Natural killer cell (primary cell): ENCODE data around the gene FAR1. TPM values are rescaled to one million over a fixed set of nuclear protein-coding genes. Genes with fewer than 3 reads are reported as not detected.

Source experiments
- ATAC-seq, 3 donors: fragments of 150-1000 bp in 2 of 3; fragments of 200-7000 bp in 1 of 3; cut with Tn5 transposase; 1 replicate in 1 of 3; 2 replicates in 2 of 3; pipeline ENCODE4 v1.10.0; 2021; ENCODE audit warnings: mild to moderate bottlenecking in 2 of 3, moderate library complexity in 2 of 3
- DNase-seq, 2 donors: peaks; one replicate each; pipeline versions ENCODE4 v3.0.0 to v3.0.0-alpha.2; 2013 to 2021; ENCODE audit warnings: mixed read lengths in 1 of 2
- H3K27ac ChIP-seq: one replicate; pipeline ENCODE4 v1.5.1; 2013; ENCODE audit warnings: mild to moderate bottlenecking, low read length
- H3K27me3 ChIP-seq: one replicate; pipeline ENCODE4 v1.6.1; 2013; ENCODE audit warnings: low read length; ENCODE audit not compliant: control insufficient read depth, insufficient read depth
- H3K36me3 ChIP-seq: one replicate; pipeline ENCODE4 v1.6.1; 2013; ENCODE audit warnings: low read length; ENCODE audit not compliant: control insufficient read depth, insufficient read depth
- H3K4me1 ChIP-seq: one replicate; pipeline ENCODE4 v1.6.1; 2013; ENCODE audit warnings: low read length; ENCODE audit not compliant: control insufficient read depth, insufficient read depth
- H3K4me3 ChIP-seq: one replicate; pipeline ENCODE4 v1.5.1; 2013; ENCODE audit warnings: low read length
- H3K9me3 ChIP-seq: one replicate; pipeline ENCODE4 v1.6.1; 2013; ENCODE audit warnings: low read length; ENCODE audit not compliant: control insufficient read depth, insufficient read depth
- H3K27ac Mint-ChIP-seq, 2 donors: one replicate each; pipeline ENCODE4 v1.8.0; 2022; ENCODE audit warnings: mild to moderate bottlenecking in 2 of 2, mixed read lengths in 2 of 2, moderate library complexity in 1 of 2
- H3K27me3 Mint-ChIP-seq, 2 donors: one replicate each; pipeline ENCODE4 v1.8.0; 2022; ENCODE audit warnings: low read depth in 2 of 2, mixed read lengths in 2 of 2
- H3K36me3 Mint-ChIP-seq: one replicate; pipeline ENCODE4 v1.8.0; 2022; ENCODE audit warnings: mixed read lengths
- H3K4me1 Mint-ChIP-seq, 2 donors: one replicate each; pipeline ENCODE4 v1.8.0; 2022; ENCODE audit warnings: mixed read lengths in 2 of 2
- H3K4me3 Mint-ChIP-seq: one replicate; pipeline ENCODE4 v1.8.0; 2022; ENCODE audit warnings: mild to moderate bottlenecking, moderate library complexity, mixed read lengths
- H3K9me3 Mint-ChIP-seq, 2 donors: one replicate each; pipeline ENCODE4 v1.8.0; 2022; ENCODE audit warnings: mixed read lengths in 2 of 2
- CTCF ChIP-seq: fragments of 200-600 bp; IDR thresholded peaks from one replicate; pipeline ENCODE4 v1.8.0; 2022; ENCODE audit warnings: antibody characterized with exemption
- WGBS: methylation state at CpG from one replicate; pipeline ENCODE4 v1.1.7; 2013; ENCODE audit warnings: missing lambda C conversion rate; ENCODE audit not compliant: insufficient coverage; 5-methylcytosine and 5-hydroxymethylcytosine counted together
- intact Hi-C: fragments of 100-400 bp; cut with micrococcal nuclease; formaldehyde crosslinking; loops from one replicate; pipeline ENCODE4 v1.14.2; 2022
- total RNA-seq, 4 donors: library from RNA; stranded (reverse); fragments of 120-200 nt in 1 of 4; gene quantifications; one replicate each; pipeline versions ENCODE4 v1.2.3 to v1.2.4, GENCODE V29; 2013 to 2022

Gene FAR1
- total RNA-seq, 3 donors from 2014 or later (not counting 1 experiment from before 2014, with no cell fraction given), result 59.5 to 74.7 (median 74.6) TPM

GRCh38 chr11:13769188-13769587 is 100.7 kb downstream of the FAR1 start:
- Histone ChIP-seq H3K4me1 (no peaks in the 10 kb centered on the region), H3K4me3 (no peak overlapping the region), H3K9me3 (no peaks in the 10 kb centered on the region), H3K27me3 (no peaks in the 10 kb centered on the region), H3K27ac (no peak overlapping the region), H3K36me3 (no peaks in the 10 kb centered on the region)
- no peak for DNase-seq
- H3K4me1 Mint-ChIP-seq, result no peaks in the 10 kb centered on the region
- H3K4me3 Mint-ChIP-seq, result no peak overlapping the region
- H3K9me3 Mint-ChIP-seq, result no peaks in the 10 kb centered on the region
- ATAC-seq, result no peak
- H3K27ac Mint-ChIP-seq, result no peak overlapping the region
- intact Hi-C loops, result no loop called here
- H3K27me3 Mint-ChIP-seq, result peaks cover 8 to 11% of the 10 kb centered on the region in 2 donors
- TF ChIP-seq CTCF, result no peak
- 71% methylated on average over 2 of the region's 2 CpGs for WGBS
- no peaks in the 10 kb centered on the region for H3K36me3 Mint-ChIP-seq

GRCh38 chr11:13771151-13771550 is 102.7 kb downstream of the FAR1 start:
- Mint-ChIP-seq H3K9me3 (no peaks in the 10 kb centered on the region), H3K27ac (no peak overlapping the region), H3K4me1 (no peaks in the 10 kb centered on the region), H3K36me3 (no peaks in the 10 kb centered on the region), H3K27me3 (peaks cover 12 to 13% of the 10 kb centered on the region in 2 donors), H3K4me3 (no peak overlapping the region)
- no peak overlapping the region for H3K4me3 ChIP-seq
- ATAC-seq, result no peak
- no peak for DNase-seq
- H3K27ac ChIP-seq, result no peak overlapping the region
- 88% methylated on average over 3 of the region's 3 CpGs for WGBS
- TF ChIP-seq CTCF, result no peak
- no peaks in the 10 kb centered on the region for H3K27me3 ChIP-seq
- no peaks in the 10 kb centered on the region for H3K4me1 ChIP-seq
- intact Hi-C loops, result no loop called here
- no peaks in the 10 kb centered on the region for H3K36me3 ChIP-seq
- no peaks in the 10 kb centered on the region for H3K9me3 ChIP-seq

- H3K27me3 Mint-ChIP-seq, result peaks cover 13 to 25% of the 10 kb centered on the region in 2 donors
- DNase-seq (peak in 1 of 2 donors; percentile 88), ATAC-seq (peak; percentile 53 to 74 (median 63))
- peak; percentile 68 for TF ChIP-seq CTCF
- Histone ChIP-seq H3K4me3 (no peak overlapping the region), H3K36me3 (no peaks in the 10 kb centered on the region), H3K27ac (no peak overlapping the region), H3K4me1 (no peaks in the 10 kb centered on the region), H3K27me3 (no peaks in the 10 kb centered on the region), H3K9me3 (no peaks in the 10 kb centered on the region)
- H3K9me3 Mint-ChIP-seq, result no peaks in the 10 kb centered on the region
- intact Hi-C loops, result loop anchor here (1.0 kb wide), 2 partner anchors 376 to 477 kb away; no protein-coding TSS in a partner anchor
- no peak overlapping the region for H3K27ac Mint-ChIP-seq
- 25% methylated on average over 5 of the region's 5 CpGs for WGBS
- no peak overlapping the region for H3K4me3 Mint-ChIP-seq
- H3K4me1 Mint-ChIP-seq, result no peaks in the 10 kb centered on the region
- H3K36me3 Mint-ChIP-seq, result no peaks in the 10 kb centered on the region
Measured at GRCh38 chr11:13772223-13773046, 104.0 kb downstream of the FAR1 start.
